NCI-H187 treated with DMSO at 0.1 percent for 48 hours (cell line): ENCODE measurements around the gene GPR137C.

Experiments used
- DNase-seq: peaks from one replicate; lab custom pipeline; 2025; lab: John Stamatoyannopoulos, UW

Gene GPR137C

DNA sequence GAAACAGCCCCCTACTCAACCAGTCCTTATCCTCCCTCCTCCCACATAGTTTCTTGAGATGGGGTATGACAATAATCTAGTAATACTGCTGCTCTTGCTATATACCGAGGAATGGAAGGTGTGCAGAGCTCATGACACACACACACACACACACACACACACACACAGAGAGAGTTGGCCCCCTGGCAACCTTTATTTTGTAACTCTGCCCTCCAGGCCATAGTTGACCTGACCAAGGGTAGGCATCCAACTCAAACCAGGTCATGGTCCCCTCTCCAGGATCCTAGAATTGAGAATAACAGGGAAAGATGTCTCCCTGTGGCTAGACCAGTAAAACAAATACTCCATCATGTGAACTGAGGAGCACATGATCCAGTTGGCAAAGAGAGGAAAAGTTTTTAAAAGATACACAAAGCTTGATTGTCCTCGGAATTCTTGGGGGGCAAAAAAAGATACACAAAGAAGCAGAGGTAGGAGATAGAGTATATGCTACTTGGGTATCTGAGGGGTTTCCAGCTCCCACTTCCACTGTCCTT lies 131.4 kb downstream of the GPR137C start:
- DNase-seq, result no peak

DNA sequence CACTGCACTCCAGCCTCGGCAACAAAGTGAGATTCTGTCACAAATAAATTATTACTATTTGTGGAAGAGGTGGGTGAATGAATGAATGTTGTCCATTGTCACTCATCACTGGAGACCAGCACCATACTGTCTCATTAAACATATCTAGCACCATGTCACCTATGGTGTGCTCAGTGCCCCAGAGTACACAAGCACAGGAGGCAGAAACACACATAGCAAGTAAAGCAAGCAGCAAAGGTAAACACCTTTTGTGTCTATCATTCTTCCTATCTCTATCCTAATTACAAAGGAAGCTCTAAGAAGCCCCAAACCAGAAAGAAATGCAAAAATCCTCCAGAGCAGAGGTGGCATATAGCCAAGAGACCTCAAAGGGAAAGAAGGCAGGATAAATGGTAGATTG lies 133.5 kb downstream of the GPR137C start:
- DNase-seq, result no peak
